PC-3 (cell line): ENCODE data around the gene GRIA4. TPM values are rescaled to one million over a fixed set of nuclear protein-coding genes. Genes with fewer than 3 reads are reported as not detected.

ENCODE experiments used
- ATAC-seq: fragments of 200-7000 bp; cut with Tn5 transposase; 2 replicates; pipeline ENCODE4 v1.9.1; 2020; ENCODE audit warnings: mild to moderate bottlenecking, moderate library complexity
- BruUV-seq: library from RNA; stranded (reverse); fragments of 400-500 nt; replicated peaks from 2 replicates; lab custom pipeline; 2021; lab: Mats Ljungman, UMichigan
- CTCF ChIA-PET: fragments of 300-600 bp; sonication (Branson Sonifier 250); formaldehyde crosslinking; loops from one replicate; lab custom pipeline; 2022; ENCODE audit warnings: antibody characterized with exemption; lab: Charles Lee
- POLR2A ChIA-PET: fragments of 300-600 bp; sonication (Branson Sonifier 250); formaldehyde crosslinking; loops from one replicate; lab custom pipeline; 2022; ENCODE audit warnings: antibody characterized with exemption; ENCODE audit not compliant: unreplicated experiment; lab: Charles Lee
- DNase-seq: peaks from one replicate; pipeline ENCODE4 v3.0.0-alpha.2; 2015
- H2AFZ ChIP-seq: fragments of 300-600 bp; sonication (generic); 2 replicates; pipeline ENCODE4 v1.6.0; 2016; ENCODE audit warnings: antibody characterized with exemption, low read length
- H3F3A ChIP-seq: fragments of 300-600 bp; sonication (generic); one replicate; pipeline ENCODE4 v1.6.0; 2017; ENCODE audit warnings: antibody characterized with exemption, low read length, control low read depth, mild to moderate bottlenecking; ENCODE audit not compliant: unreplicated experiment
- H3K27ac ChIP-seq: fragments of 300-600 bp; sonication (generic); 2 replicates; pipeline ENCODE4 v1.5.1; 2016; ENCODE audit warnings: mild to moderate bottlenecking, low read length
- H3K27me3 ChIP-seq: fragments of 300-600 bp; sonication (generic); 2 replicates; pipeline ENCODE4 v1.6.1; 2016; ENCODE audit warnings: low read length, mixed read lengths
- H3K36me3 ChIP-seq: fragments of 300-600 bp; sonication (generic); 2 replicates; pipeline ENCODE4 v1.6.1; 2016; ENCODE audit warnings: low read depth, mixed run types, low read length, mixed read lengths
- H3K4me1 ChIP-seq: fragments of 300-600 bp; sonication (generic); 2 replicates; pipeline ENCODE4 v1.5.1; 2016; ENCODE audit warnings: low read length; ENCODE audit not compliant: insufficient read depth
- H3K4me2 ChIP-seq: fragments of 300-600 bp; sonication (generic); 2 replicates; pipeline ENCODE4 v1.6.0; 2016; ENCODE audit warnings: low read length
- H3K4me3 ChIP-seq: fragments of 300-600 bp; sonication (generic); 2 replicates; pipeline ENCODE4 v1.5.1; 2016; ENCODE audit warnings: mild to moderate bottlenecking, low read length, mixed read lengths
- H3K79me2 ChIP-seq: fragments of 300-600 bp; sonication (generic); 2 replicates; pipeline ENCODE4 v1.6.1; 2017; ENCODE audit warnings: low read length, mixed read lengths
- H3K9ac ChIP-seq: fragments of 300-600 bp; sonication (generic); 2 replicates; pipeline ENCODE4 v1.6.0; 2016; ENCODE audit warnings: mild to moderate bottlenecking, low read length
- H3K9me2 ChIP-seq: fragments of 300-600 bp; sonication (generic); replicated peaks from 2 replicates; pipeline ENCODE4 v1.6.1; 2016; ENCODE audit warnings: mixed run types, low read length, mixed read lengths
- H3K9me3 ChIP-seq: fragments of 300-600 bp; sonication (generic); 2 replicates; pipeline ENCODE4 v1.6.1; 2016; ENCODE audit warnings: low read length, mixed read lengths
- H4K20me1 ChIP-seq: fragments of 300-600 bp; sonication (generic); 2 replicates; pipeline ENCODE4 v1.6.1; 2016; ENCODE audit warnings: low read length, mixed read lengths
- CTCF ChIP-seq: fragments of 300-600 bp; sonication (generic); conservative IDR thresholded peaks from 2 replicates; pipeline ENCODE4 v1.5.1; 2017; ENCODE audit warnings: antibody characterized with exemption, low read depth, mild to moderate bottlenecking, low read length
- EZH2 ChIP-seq: fragments of 300-600 bp; sonication (generic); IDR thresholded peaks from one replicate; pipeline ENCODE4 v1.6.1; 2017; ENCODE audit warnings: antibody characterized with exemption, mild to moderate bottlenecking, low read length; ENCODE audit not compliant: unreplicated experiment
- EZH2phosphoT487 ChIP-seq: fragments of 300-600 bp; sonication (generic); IDR thresholded peaks from 2 replicates; pipeline ENCODE4 v1.6.1; 2018; ENCODE audit warnings: mild to moderate bottlenecking, antibody characterized with exemption, low read length, borderline replicate concordance
- intact Hi-C: fragments of 100-400 bp; cut with micrococcal nuclease; formaldehyde crosslinking; loops from 2 replicates; pipeline ENCODE4 v1.9.0; 2023
- total RNA-seq: library from RNA; depleted of rRNA; stranded (reverse); fragments of >200 nt; gene quantifications from 2 replicates; pipeline ENCODE4 v1.2.3, GENCODE V29; 2014

Gene GRIA4
- total RNA-seq, 1 experiment from 2014 or later = not detected

GRCh38 chr11:105918039-105918438 lies 308.2 kb downstream of the GRIA4 start:
- no peak overlapping the region for H3K4me2 ChIP-seq
- ChIA-PET CTCF (no interaction called here), POLR2A (no interaction called here)
- no peak overlapping the region for H3K4me3 ChIP-seq
- H4K20me1 ChIP-seq = no peaks in the 10 kb centered on the region
- no peaks in the 10 kb centered on the region for H3K36me3 ChIP-seq
- no peak overlapping the region for H3K27ac ChIP-seq
- DNase-seq (no peak), ATAC-seq (no peak)
- H3F3A ChIP-seq = no peaks in the 10 kb centered on the region
- intact Hi-C loops = no loop called here
- no peak overlapping the region for H2AFZ ChIP-seq
- no peaks in the 10 kb centered on the region for H3K27me3 ChIP-seq
- peaks cover under 1% of the 10 kb centered on the region; the same call in 1 of the 2 replicates for H3K4me1 ChIP-seq
- no TSS peak for BruUV-seq
- H3K9me2 ChIP-seq = no peaks in the 10 kb centered on the region
- no peak overlapping the region for H3K9ac ChIP-seq
- H3K9me3 ChIP-seq = no peaks in the 10 kb centered on the region
- H3K79me2 ChIP-seq = no peaks in the 10 kb centered on the region
- TF ChIP-seq EZH2 (no peak), EZH2phosphoT487 (no peak), CTCF (no peak)

- TF ChIP-seq CTCF = no peak
- TF ChIP-seq EZH2 = no peak
- TF ChIP-seq EZH2phosphoT487 = no peak
- Histone ChIP-seq H3K4me3 (no peak overlapping the region), H3K79me2 (no peaks in the 10 kb centered on the region), H4K20me1 (no peaks in the 10 kb centered on the region), H3K4me2 (no peak overlapping the region), H3K9me2 (no peaks in the 10 kb centered on the region), H3K9me3 (no peaks in the 10 kb centered on the region), H3K27ac (no peak overlapping the region), H3K27me3 (no peaks in the 10 kb centered on the region), H3K4me1 (peaks cover 6% of the 10 kb centered on the region), H2AFZ (no peak overlapping the region), H3K36me3 (no peaks in the 10 kb centered on the region), H3K9ac (no peak overlapping the region), H3F3A (no peaks in the 10 kb centered on the region)
- intact Hi-C loops = no loop called here
- ATAC-seq (no peak), DNase-seq (no peak)
- no TSS peak for BruUV-seq
- CTCF ChIA-PET = no interaction called here
- POLR2A ChIA-PET = no interaction called here
These were observed 308.7 kb downstream of the GRIA4 start for GRCh38 chr11:105918600-105918999.

GRCh38 chr11:105923252-105923651 lies 313.4 kb downstream of the GRIA4 start:
- H3K36me3 ChIP-seq = no peaks in the 10 kb centered on the region
- intact Hi-C loops = loop anchor here (1.0 to 5.0 kb wide), 2 partner anchors 13 to 99 kb away; partner anchors contain the start of gene MSANTD4
- H3F3A ChIP-seq = no peaks in the 10 kb centered on the region
- 0 out of 2 replicates have a peak overlapping the region, but pooled peaks have one; percentile 17 for H2AFZ ChIP-seq
- DNase-seq (no peak), ATAC-seq (no peak)
- no peaks in the 10 kb centered on the region for H3K27me3 ChIP-seq
- H3K27ac ChIP-seq = no peak overlapping the region
- BruUV-seq = no TSS peak
- no peaks in the 10 kb centered on the region for H4K20me1 ChIP-seq
- no peaks in the 10 kb centered on the region for H3K9me2 ChIP-seq
- no peaks in the 10 kb centered on the region for H3K79me2 ChIP-seq
- POLR2A ChIA-PET = interaction anchor here (0.6 to 0.7 kb wide), 2 partner anchors 154 to 476 kb away, joined by 6 to 8 read pairs; partner anchors contain the start of gene KBTBD3
- H3K9ac ChIP-seq = no peak overlapping the region
- H3K4me1 ChIP-seq = peaks cover 13% of the 10 kb centered on the region
- CTCF ChIA-PET = no interaction called here
- peak overlapping the region; percentile 43 for H3K4me2 ChIP-seq
- 0 out of 2 replicates have a peak overlapping the region, but pooled peaks have one; percentile 2 for H3K4me3 ChIP-seq
- TF ChIP-seq EZH2 (no peak), EZH2phosphoT487 (no peak), CTCF (no peak)
- no peaks in the 10 kb centered on the region for H3K9me3 ChIP-seq
